Measurements from ENCODE around the gene UQCR11.

Gene UQCR11

DNA sequence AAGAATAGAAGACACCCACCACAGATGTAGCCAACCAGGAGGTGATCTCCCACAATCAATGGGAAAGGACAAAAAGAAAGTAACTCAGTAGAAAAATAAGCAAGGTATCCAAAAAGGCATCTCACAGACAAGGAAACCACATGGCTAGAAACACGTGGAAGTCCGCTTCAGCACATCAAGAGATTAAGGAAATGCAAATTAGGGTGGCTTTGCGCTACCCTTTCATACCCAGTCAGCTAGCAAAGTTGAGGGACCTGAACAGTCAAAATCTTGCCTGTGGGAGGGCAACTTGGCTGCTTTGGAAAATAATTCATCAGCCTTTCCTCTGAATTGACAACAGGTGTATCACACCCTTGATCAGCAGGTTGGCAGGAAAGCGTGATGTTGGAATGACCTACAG, 11.6 kb upstream of the UQCR11 start:
- DNase-seq: no peak

DNA sequence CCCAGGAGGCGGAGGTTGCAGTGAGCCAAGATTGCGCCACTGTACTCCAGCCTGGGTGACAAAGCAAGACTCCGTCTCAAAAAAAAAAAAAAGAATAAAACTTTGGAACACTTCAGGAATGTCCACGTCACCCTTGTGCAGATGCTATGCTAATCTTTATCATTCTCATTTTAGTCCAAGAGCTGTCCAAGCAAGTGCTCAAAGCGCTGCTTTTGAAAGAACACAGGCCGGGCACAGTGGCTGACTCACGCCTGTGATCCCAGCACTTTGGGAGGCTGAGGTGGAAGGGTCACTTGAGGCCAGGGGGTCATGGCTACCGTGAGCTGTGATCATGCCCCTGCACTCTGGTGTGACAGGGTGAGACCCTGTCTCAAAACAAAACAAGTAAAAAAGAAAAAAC, 11.1 kb upstream of the UQCR11 start:
- no peak for DNase-seq

DNA sequence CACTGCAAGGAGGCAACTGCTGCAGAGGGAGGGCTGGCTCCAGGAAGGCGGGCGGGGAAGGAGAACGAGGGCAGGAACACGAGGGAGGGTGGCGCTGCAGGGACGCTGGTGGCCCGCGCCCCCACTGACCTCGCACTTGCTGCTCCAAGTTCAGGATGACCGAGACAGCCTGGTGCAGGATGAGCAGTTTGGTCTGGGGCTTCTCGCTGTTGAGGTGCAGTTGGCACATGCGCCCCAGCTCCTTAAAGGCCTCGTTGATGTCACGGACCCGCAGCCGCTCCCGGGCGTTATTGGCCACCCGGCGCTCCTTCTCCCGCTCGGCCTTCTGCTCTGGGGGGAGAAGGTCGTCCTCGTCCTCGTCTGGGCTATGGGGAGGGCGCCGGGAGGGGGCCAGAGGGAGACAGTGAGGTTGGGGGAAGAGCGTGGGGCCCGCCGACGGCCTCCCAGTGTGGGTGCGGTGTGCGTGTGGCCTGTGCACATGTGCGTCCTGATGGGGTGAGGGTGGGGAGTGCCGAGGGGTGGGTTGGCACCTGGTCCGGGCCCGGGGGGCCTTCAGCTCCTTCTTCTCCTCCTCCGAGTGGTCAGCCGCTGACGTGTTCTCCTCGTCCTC, 10.0 kb upstream of the UQCR11 start:
- DNase-seq: no peak

DNA sequence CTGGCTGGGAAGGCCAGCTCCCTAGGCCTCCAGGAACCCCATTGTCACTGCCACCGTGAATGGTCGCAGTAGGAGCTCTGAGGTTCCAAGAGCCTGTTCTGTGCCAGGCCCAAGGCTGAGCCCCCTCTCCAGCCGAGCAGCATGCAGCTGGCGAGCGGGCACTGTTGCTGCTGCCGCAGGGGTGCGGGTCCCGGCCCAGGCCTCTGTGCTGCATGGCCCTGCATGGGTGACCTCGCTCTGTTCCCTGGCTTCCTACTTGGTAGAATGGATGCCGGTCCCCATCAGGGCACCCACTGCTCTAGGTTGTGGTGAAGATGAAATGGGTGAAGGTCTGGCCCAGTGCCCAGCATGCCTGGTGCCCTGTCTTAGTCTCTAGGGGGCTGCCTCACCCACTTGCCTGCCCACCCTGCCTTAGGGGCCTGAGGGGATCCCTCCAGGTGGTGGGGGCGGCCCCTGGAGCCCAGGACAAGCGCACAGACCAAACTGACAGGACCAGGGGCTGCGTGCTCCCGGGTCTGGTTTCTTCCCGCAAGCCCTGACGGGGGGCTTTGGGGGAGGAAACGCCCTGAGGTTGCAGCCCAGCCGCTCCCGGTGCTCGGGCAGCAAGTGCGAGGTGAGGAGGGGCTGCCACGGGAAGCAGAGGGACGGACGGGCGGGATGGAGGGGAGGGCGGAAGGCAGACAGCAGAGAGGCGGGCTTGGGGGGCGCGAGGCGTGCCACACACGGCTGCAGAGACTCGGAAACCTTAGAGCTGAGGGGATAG, 8.7 kb upstream of the UQCR11 start:
- no peak for DNase-seq

DNA sequence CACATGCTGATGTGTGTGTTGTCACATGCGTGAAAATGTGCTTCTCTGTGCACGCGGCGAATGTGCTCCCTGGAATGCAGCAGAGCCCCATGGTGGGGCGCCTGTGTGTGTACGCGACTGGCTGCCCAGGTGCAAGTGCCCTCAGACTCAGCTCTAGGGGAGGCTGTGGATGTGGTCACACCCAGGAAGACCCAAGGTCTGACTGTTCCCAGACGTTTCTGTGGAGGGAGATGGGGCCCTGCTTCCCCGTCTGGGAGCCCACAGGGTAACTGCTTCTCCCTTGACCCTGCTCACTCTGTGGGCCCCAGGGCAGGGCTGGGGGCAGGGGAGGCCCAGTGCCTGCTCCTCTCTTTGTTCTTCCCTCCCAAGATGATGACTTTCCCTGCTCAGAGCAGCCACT, 7.9 kb upstream of the UQCR11 start:
- DNase-seq: no peak

DNA sequence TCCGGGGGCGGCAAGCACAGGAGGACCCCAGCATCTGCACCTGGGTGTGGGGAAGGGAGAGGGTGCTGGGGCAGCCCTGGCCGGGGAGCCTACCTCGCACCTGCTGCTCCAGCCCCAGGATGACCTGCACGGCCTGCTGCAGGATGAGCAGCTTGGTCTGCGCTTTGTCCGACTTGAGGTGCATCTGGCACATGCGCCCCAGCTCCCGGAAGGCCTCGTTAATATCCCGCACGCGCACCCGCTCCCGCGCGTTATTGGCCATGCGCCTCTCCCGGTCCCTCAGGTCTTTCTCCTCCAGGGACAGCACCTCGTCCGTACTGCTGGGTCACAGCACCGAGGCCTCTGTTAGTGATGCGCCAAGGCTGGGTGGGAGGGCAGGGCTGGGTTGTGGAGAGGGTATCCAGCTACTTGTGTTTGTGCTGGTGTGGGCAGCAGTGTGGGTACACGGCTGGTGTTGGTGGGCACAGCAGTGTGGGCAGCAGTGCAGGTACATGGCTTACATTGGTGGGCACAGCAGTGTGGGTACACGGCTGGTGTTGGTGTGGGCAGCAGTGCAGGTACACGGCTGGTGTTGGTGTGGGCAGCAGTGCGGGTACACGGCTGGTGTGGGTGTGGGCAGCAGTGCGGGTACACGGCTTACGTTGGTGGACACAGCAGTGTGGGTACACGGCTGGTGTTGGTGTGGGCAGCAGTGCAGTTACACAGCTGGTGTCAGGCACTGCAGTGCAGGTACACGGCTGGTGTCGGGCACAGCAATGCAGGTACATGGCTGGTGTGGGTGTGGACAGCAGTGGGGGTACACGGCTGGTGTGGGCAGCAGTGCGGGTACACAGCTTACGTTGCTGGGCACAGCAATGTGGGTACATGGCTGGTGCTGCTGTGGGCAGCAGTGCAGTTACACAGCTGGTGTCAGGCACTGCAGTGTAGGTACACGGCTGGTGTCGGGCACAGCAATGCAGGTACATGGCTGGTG, 7.1 kb upstream of the UQCR11 start:
- no peak for DNase-seq

DNA sequence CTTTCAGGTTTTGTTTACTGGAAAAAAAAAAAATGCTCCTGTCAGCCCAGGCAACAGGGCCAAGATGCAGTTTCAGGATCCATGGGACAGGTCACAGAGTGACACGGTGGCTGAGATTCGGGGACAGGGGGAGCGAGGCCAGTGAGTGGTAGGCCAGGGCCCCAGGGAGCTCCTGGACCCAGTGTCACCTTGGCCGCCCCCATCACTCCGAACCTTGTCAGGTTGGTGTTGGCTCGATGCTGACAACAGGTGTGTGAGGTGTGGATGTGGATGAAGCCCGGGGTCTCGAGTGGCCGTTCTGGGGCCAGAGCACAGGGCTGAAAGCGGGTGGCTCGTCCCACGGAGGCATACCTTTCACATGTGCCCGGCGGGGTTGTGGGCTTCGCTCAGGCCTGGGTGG, 6.1 kb upstream of the UQCR11 start:
- no peak for DNase-seq

DNA sequence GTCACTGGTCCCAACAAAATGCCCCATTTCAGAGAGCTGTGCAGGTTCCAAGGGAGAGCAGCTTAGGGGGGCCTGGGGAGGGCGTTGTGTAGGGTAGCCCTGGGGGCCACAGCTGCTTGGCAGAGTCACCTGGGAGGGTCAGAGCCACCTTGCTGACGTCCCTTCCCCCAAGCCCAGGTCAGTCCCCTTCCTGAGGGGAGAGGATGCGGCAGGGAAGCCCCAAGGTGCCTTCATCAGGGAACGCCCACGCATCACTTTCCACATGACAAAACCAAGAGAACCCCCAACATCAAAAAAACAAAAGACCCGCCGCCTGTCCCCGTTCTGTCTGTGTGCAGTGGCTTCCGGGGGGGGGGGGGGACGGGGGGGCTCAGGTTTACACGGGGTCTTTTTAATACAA, 5.3 kb upstream of the UQCR11 start:
- no peak for DNase-seq

DNA sequence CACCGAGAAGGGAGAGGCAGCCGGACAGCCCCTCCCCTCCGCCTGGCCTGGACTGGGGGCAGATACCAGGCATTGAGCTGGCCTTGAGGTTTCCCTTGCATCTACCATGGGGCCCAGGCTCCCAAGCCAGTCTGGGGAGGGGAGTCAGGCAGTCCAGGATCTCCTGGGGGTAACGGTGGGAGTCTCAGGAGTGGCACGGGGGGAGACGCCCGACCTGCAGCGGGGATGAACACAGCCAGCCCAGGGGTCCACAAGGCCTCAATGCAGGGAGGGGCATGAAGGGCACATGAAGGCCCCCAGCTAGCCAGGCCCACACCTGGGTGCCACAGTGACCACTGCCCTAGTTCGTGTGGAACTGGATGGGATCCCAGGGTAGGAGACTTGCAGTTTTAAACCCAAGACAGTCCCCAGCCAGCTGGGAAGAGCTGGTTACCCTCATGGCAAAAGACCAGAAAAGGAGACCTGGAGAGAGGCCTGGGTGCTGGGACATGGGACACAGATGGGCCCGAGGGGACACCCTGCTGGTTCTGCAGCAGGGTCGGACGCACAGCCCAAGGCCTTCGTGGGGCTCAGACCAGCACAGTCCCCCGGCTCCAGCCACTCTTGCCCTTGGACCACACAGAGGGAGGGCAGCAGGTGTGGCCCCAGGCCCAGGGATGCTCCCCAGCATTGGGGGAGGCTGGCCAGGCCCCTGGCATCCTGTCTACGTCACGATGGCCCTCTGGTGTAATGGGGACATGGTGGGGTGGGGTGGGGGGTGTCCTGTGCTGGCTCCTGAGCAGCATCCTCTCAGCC, 4.6 kb upstream of the UQCR11 start:
- DNase-seq: no peak

DNA sequence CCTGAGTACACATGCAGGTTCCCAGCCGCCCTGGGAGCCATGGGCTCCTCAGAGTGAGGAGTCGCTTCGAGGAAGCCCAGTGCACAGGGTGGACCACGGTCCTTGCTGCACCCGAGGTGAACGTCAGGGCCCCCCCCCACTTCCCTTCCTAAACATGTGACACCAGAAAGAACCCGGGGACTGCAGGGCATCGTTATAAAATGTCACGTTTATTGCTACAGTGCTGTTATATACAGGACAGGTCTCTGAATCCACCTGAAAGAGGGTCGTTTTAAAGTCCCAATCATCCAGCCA, 3.8 kb upstream of the UQCR11 start:
- no peak for DNase-seq

DNA sequence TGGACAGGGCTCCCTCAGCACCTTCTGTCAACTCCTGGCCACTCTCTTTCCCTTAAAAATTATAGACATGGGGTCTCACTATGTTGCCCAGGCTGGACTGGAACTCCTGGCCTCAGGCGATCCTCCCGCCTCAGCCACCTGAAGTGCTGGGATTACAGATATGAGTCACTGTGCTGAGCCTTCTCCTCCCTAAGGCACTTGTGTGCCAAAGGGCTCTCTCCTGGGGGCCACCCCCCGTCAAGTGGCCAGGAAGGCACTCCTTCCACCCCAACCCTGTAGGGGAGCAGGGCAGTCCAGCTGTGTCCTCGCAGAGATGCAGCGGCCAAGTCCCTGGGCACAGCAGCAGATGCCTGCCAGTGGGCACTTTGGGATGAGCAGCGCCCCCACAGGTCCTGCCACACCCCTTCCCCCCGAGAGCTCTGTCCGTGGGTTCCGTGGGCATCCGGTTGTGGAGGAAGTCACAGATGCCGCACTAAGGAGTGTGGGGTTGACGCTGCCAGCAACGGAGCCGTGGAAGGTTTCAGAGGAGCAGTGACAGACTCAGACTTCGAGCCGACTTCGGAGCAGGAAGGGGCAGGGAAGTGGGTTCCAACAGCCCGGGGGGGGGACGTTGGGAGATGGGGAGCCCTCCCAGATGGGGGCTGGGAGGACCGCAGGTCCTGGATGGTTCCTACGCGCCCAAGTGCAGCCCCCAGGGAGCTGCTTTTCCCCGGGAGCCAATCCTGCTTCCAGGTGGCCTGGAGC, 3.3 kb upstream of the UQCR11 start:
- no peak for DNase-seq

DNA sequence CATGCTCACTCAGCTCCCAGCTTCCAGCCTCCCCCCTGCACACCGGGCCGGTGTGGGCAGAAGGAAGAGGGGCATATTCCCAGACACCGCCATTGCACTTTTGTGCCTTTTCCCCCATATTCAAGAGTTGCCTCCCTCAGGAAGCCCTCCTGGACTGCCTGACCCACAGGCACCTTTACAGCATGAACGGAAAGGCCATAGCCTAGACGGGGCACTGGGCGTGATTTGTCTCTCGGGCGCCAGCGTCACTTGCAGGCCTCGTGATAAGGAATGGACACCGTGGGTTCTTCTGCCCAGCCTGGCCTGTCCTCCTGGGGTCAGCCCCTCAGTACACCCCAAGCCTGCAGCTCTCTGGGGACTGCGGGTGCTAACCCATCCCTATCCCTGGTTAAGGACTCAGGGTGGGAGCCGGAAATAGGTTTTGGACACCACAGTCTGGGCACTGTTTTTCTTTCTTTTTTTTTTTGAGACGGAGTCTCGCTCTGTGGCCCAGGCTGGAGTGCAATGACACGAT, 933 bp upstream of the UQCR11 start:
- DNase-seq: peak in 2 of 51 donors; percentile 43 to 53

DNA sequence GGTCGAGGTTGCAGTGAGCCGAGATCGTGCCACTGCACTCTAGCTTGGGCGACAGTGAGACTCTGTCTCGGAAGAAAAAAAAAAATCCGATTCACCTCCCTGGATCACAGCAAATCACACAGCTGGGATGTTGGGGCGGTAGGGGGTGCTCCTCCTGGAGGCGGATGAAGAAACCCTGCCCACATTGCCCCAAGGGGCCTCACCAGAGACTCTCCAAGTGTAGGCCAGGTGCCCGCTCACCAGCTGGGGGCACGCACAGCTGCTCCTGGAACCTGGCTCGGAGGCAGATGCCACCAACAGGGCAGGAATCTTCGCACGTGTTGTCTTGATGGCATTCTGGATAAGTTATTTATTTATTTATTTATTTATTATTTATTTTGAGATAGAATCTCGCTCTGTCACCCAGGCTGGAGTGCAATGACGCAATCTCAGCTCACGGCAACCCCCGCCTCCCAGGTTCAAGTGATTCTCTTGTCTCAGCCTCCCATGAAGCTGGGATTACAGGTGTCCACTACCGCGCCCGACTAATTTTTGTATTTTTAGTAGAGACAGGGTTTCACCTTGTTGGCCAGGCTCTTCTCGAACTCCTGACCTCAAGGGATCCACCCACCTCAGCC, 3.1 kb downstream of the UQCR11 start:
- no peak for DNase-seq

DNA sequence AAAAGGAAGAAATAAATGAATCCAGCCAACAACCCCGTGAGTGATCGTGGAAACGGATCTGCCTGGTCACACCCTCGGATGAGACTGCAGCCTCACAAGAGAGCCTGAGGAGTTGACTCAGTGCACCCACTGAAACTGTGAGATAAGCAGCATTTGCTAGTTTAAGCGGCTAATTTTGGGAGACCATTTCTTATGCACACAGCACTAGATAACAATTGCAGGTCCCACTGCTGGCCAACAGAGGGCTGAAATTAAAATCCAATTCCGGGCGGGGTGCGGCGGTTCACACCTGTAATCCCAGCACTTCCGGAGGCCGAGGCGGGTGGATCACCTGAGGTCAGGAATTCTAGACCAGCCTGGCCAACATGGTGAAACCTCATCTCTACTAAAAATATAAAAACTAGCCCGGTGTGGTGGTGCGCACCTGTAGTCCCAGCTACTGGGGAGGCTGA, 3.6 kb downstream of the UQCR11 start:
- DNase-seq: peak in 1 of 51 donors; percentile 8

DNA sequence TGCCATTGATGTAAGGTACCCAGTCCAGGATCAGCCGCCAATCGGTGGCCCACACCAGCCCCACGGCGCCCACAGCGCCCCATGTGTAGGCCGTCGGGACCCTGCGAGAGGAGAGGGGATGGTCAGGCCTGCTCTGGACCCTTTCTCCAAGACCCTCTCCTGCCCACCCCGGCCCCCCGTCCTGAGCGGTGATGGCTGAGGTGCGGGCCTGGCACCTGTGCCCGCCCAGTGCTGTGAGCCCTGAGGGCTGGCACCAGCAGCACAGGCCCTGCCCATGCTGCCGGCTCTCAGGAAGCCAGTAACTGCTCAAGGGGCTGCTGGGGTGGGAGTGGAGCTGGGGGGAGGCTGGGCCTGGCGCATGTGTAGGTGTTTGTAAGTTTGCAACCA, 5.8 kb downstream of the UQCR11 start:
- DNase-seq: no peak

DNA sequence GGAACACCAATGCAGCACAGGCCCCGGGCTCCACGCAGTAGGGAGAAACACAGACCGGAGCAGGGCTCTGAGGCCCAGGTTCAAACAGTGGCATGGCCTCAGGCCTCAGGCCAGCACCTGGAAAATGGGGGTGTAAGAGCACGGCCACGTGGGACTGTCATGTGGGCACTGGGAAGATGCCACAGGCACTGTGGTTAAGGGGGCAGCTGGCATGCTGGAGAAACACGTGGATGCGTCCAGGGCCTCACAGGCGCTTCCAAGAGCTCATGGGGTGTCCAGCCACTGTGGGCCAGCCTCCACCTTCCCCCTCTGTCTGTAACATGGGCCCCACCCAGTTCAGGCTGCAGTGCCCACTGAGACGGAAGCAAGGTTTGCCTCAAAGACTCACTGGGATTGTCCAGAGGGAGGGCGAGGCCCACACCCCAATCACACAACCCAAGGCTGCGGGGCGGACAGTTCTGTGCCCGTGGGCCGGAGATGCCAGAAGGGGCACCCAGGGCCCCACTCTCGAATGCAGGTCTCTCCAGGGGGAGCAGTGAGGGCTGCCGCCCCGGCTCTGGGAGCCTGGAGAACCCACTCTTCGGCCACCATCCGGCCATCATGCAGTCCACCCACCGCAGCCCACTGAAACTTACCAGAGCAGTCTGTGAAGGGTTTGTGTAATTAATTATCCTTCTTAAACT, 6.3 kb downstream of the UQCR11 start:
- no peak for DNase-seq

DNA sequence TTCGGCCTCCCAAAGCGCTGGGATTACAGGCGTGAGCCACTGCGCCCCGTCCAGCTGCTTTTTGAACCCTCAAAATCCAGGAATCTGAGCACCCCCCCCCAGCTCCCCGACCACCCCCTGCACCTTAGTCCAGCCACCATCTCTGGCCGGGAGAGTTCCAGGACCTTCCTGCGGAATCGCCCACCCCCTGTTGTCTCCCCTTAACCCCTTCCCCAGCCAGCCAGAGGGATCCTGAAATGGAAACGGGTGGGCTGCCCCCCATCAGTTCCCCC, 11.8 kb downstream of the UQCR11 start:
- DNase-seq: no peak

DNA sequence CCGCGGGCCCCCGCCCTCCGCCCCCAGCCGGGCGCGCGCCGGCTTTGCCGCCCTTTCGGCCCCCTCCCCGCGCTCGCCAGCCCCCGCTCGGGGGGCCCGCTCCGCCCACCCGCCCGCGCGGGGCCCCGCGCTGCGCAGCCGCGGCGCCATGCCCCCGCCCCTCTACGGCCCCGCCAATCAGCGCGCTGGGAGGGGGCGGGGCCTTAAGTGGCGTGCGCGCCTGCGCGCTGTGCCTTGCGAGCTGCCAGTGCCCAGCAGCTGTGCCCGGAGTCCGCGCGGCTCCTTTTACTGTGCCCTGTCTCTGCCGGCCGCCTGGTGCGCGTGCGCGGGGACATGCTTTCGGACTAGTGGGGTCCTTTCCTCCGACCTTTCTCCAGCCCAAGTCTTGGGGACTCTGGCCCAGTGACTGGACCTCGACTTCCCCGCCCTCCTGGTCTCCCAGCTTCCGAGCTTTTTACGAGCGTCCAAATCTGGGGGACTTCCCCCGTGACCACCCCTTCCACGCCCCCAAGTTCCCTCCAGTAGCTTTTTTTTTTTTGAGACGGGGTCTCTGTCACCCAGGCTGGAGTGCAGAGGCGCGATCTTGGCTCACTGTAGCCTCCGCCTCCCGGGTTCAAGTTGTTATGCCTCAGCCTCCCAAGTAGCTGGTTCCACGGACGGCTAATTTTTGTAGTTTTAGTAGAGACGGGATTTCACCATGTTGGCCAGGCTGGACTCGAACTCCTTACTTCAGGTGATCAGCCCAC, 12.3 kb downstream of the UQCR11 start, which contains the start of gene MBD3:
Gene MBD3, minus strand, starts transcription at position 111 of the 746 bp plus-strand sequence. CDS start 234 bp downstream, outside the sequence.
- DNase-seq: peak; percentile 23 to 95 (median 87)

Measured in hypothalamus (tissue), 51 donors.